ENCODE results near the gene SLC22A5.

Gene SLC22A5

GRCh38 chr5:132369474-132370180, at the start of gene SLC22A5:
TSS of gene SLC22A5 (plus strand) at chr5:132369710. CDS start at chr5:132369973, 263 bp downstream.
- Histone ChIP-seq H3K4me2 (ENCODE audit: low read depth, low read length) (peak within 1 kb of the TSS; percentile 96), H3K79me2 (ENCODE audit: low read length) (peaks cover 8% of the 10 kb centered on the region), H3K36me3 (replicated peaks; ENCODE audit: insufficient read depth, low read length) (no peaks in the 10 kb centered on the region), H4K20me1 (ENCODE audit: insufficient read depth, low read length) (no peaks in the 10 kb centered on the region), H3K9me3 (replicated peaks; ENCODE audit: insufficient read depth, low read length) (no peaks in the 10 kb centered on the region), H3K9ac (ENCODE audit: low read length) (peak within 1 kb of the TSS; percentile 71), H3K4me3 (ENCODE audit: low read length) (peak within 1 kb of the TSS; percentile 90), H3K4me1 (ENCODE audit: low read length) (peaks cover 5% of the 10 kb centered on the region), H3K9me2 (replicated peaks; ENCODE audit: insufficient read depth, low read length) (no peaks in the 10 kb centered on the region), H2AFZ (ENCODE audit: low read length) (peak within 1 kb of the TSS; percentile 100), H3F3A (ENCODE audit: insufficient read depth, low read length) (no peaks in the 10 kb centered on the region), H3K27ac (ENCODE audit: low read length) (peak within 1 kb of the TSS; percentile 65; the same call in 1 of the 2 replicates), H3K27me3 (replicated peaks; ENCODE audit: insufficient read depth, low read length) (no peaks in the 10 kb centered on the region)
- TF ChIP-seq EZH2 (optimal IDR thresholded peaks at IDR 0.05; ENCODE audit: low read depth, low read length) (no peak), CTCF (IDR thresholded peaks at IDR 0.05; ENCODE audit: low read length) (no peak), EZH2phosphoT487 (IDR thresholded peaks at IDR 0.05; ENCODE audit: low read length) (no peak)
- DNase-seq, result peak; percentile 85

- H3K27ac ChIP-seq (ENCODE audit: low read length), result no peak overlapping the region
- H3K27me3 ChIP-seq (replicated peaks; ENCODE audit: insufficient read depth, low read length), result no peaks in the 10 kb centered on the region
- no peak overlapping the region for H3K4me3 ChIP-seq (ENCODE audit: low read length)
- no peak for DNase-seq
- no peaks in the 10 kb centered on the region for H4K20me1 ChIP-seq (ENCODE audit: insufficient read depth, low read length)
- H3K9me3 ChIP-seq (replicated peaks; ENCODE audit: insufficient read depth, low read length), result no peaks in the 10 kb centered on the region
- no peaks in the 10 kb centered on the region for H3F3A ChIP-seq (ENCODE audit: insufficient read depth, low read length)
- H3K36me3 ChIP-seq (replicated peaks; ENCODE audit: insufficient read depth, low read length), result no peaks in the 10 kb centered on the region
- no peak overlapping the region for H3K9ac ChIP-seq (ENCODE audit: low read length)
- TF ChIP-seq CTCF (IDR thresholded peaks at IDR 0.05; ENCODE audit: low read length), result no peak
- no peak for TF ChIP-seq EZH2phosphoT487 (IDR thresholded peaks at IDR 0.05; ENCODE audit: low read length)
- TF ChIP-seq EZH2 (optimal IDR thresholded peaks at IDR 0.05; ENCODE audit: low read depth, low read length), result no peak
- no peaks in the 10 kb centered on the region for H3K9me2 ChIP-seq (replicated peaks; ENCODE audit: insufficient read depth, low read length)
- no peak overlapping the region for H2AFZ ChIP-seq (ENCODE audit: low read length)
- no peaks in the 10 kb centered on the region for H3K4me1 ChIP-seq (ENCODE audit: low read length)
- no peak overlapping the region for H3K4me2 ChIP-seq (ENCODE audit: low read depth, low read length)
- no peaks in the 10 kb centered on the region for H3K79me2 ChIP-seq (ENCODE audit: low read length)
Measured at GRCh38 chr5:132319975-132320374, 49.5 kb upstream of the SLC22A5 start.

- no peaks in the 10 kb centered on the region for H3K27me3 ChIP-seq (replicated peaks; ENCODE audit: insufficient read depth, low read length)
- TF ChIP-seq CTCF (IDR thresholded peaks at IDR 0.05; ENCODE audit: low read length), result no peak
- no peak for TF ChIP-seq EZH2phosphoT487 (IDR thresholded peaks at IDR 0.05; ENCODE audit: low read length)
- TF ChIP-seq EZH2 (optimal IDR thresholded peaks at IDR 0.05; ENCODE audit: low read depth, low read length), result no peak
- H3K27ac ChIP-seq (ENCODE audit: low read length), result no peak overlapping the region
- H3K4me1 ChIP-seq (ENCODE audit: low read length), result no peaks in the 10 kb centered on the region
- no peaks in the 10 kb centered on the region for H4K20me1 ChIP-seq (ENCODE audit: insufficient read depth, low read length)
- no peak for DNase-seq
- no peaks in the 10 kb centered on the region for H3K79me2 ChIP-seq (ENCODE audit: low read length)
- H3K9me3 ChIP-seq (replicated peaks; ENCODE audit: insufficient read depth, low read length), result no peaks in the 10 kb centered on the region
- no peaks in the 10 kb centered on the region for H3K36me3 ChIP-seq (replicated peaks; ENCODE audit: insufficient read depth, low read length)
- no peak overlapping the region for H2AFZ ChIP-seq (ENCODE audit: low read length)
- no peak overlapping the region for H3K9ac ChIP-seq (ENCODE audit: low read length)
- no peak overlapping the region for H3K4me2 ChIP-seq (ENCODE audit: low read depth, low read length)
- H3F3A ChIP-seq (ENCODE audit: insufficient read depth, low read length), result no peaks in the 10 kb centered on the region
- no peak overlapping the region for H3K4me3 ChIP-seq (ENCODE audit: low read length)
- H3K9me2 ChIP-seq (replicated peaks; ENCODE audit: insufficient read depth, low read length), result no peaks in the 10 kb centered on the region
Measured at GRCh38 chr5:132321109-132321721, 48.3 kb upstream of the SLC22A5 start.

Data from MM.1S (cell line).